GM23338 (cell line): ENCODE results near the gene C2CD3.

ENCODE experiments used
- EZH2 ChIP-seq: fragments of 200-600 bp; sonication (generic); IDR thresholded peaks from one replicate; pipeline ENCODE4 v1.8.0; 2017; ENCODE audit warnings: antibody characterized with exemption, mild to moderate bottlenecking, low read depth; ENCODE audit not compliant: unreplicated experiment
- POLR2AphosphoS5 ChIP-seq: IDR thresholded peaks from 2 replicates; pipeline ENCODE4 v1.6.1; 2016; ENCODE audit warnings: antibody characterized with exemption, low read depth
- TF ChIP-seq, protein P1 (sequence below), 2 experiments: fragments of 200-600 bp in 1 of 2; sonication (generic) in 1 of 2; conservative IDR thresholded peaks; 2 replicates each; pipeline versions ENCODE4 v1.5.1 to v1.6.1; 2016 to 2017; ENCODE audit warnings: antibody characterized with exemption in 2 of 2, low read depth in 2 of 2, mild to moderate bottlenecking in 2 of 2, moderate library complexity in 1 of 2

DNA sequence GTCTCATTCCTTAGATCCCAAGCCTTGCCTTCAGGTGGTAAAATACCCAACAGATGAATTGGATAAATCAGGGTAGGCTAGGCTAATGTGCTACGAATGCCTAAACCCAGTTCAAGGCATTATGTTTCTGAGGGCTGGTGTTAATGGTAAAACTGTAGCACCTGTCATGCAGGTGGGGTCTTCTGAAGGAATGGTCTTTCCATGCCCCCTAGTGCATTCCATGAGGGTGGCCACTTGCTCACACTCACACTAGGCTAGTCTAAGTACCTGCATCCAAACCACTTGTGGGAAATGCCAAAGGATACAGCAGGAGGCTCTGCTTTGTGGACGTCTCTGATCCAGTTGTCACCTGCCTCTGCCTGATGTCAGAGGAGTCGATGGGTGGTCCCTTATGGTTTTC, 137.8 kb downstream of the C2CD3 start:
- TF ChIP-seq, protein P1, sequence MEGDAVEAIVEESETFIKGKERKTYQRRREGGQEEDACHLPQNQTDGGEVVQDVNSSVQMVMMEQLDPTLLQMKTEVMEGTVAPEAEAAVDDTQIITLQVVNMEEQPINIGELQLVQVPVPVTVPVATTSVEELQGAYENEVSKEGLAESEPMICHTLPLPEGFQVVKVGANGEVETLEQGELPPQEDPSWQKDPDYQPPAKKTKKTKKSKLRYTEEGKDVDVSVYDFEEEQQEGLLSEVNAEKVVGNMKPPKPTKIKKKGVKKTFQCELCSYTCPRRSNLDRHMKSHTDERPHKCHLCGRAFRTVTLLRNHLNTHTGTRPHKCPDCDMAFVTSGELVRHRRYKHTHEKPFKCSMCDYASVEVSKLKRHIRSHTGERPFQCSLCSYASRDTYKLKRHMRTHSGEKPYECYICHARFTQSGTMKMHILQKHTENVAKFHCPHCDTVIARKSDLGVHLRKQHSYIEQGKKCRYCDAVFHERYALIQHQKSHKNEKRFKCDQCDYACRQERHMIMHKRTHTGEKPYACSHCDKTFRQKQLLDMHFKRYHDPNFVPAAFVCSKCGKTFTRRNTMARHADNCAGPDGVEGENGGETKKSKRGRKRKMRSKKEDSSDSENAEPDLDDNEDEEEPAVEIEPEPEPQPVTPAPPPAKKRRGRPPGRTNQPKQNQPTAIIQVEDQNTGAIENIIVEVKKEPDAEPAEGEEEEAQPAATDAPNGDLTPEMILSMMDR (conservative IDR thresholded peaks at IDR 0.05; ENCODE audit: low read depth in 2 of 2), result peak in 1 of 2 experiments; percentile 45; a peak in 2 of 4 replicates
- TF ChIP-seq EZH2, result no peak
- TF ChIP-seq POLR2AphosphoS5, result no peak
